AG09309 (cell line): ENCODE results near the gene TTLL9.

Source experiments
- DNase-seq: peaks from one replicate; pipeline ENCODE4 v3.0.0-alpha.2; 2010; ENCODE audit warnings: low read depth
- H3K4me3 ChIP-seq: 2 replicates; pipeline ENCODE4 v1.5.1; 2011; ENCODE audit warnings: mild to moderate bottlenecking, low read depth, low read length, moderate library complexity; ENCODE audit not compliant: control insufficient read depth
- CTCF ChIP-seq: IDR thresholded peaks from 2 replicates; pipeline ENCODE4 v1.5.1; 2011; ENCODE audit warnings: mild to moderate bottlenecking, low read depth, low read length, inconsistent platforms; ENCODE audit not compliant: insufficient read depth, control insufficient read depth; ENCODE audit errors: missing control alignments

The TTLL9 gene

GRCh38 chr20:31843288-31843687 is 27.1 kb upstream of the TTLL9 start:
- DNase-seq, result no peak
- no peak for TF ChIP-seq CTCF
- H3K4me3 ChIP-seq, result no peak overlapping the region

GRCh38 chr20:31843881-31844280 is 26.6 kb upstream of the TTLL9 start:
- no peak for DNase-seq
- no peak overlapping the region for H3K4me3 ChIP-seq
- no peak for TF ChIP-seq CTCF

- TF ChIP-seq CTCF, result no peak
- no peak for DNase-seq
- H3K4me3 ChIP-seq, result no peak overlapping the region
Measured at GRCh38 chr20:31844737-31845299, 25.6 kb upstream of the TTLL9 start.

- DNase-seq, result no peak
- H3K4me3 ChIP-seq, result no peak within 1 kb of the TSS
- TF ChIP-seq CTCF, result no peak
Measured at GRCh38 chr20:31845300-31845863, 25.1 kb upstream of the TTLL9 start, which contains the start of gene FOXS1. Gene FOXS1 (minus strand): TSS chr20:31845604. CDS start chr20:31845542, 62 bp downstream.

GRCh38 chr20:31846793-31847138 is 23.7 kb upstream of the TTLL9 start:
- no peak overlapping the region for H3K4me3 ChIP-seq
- no peak for TF ChIP-seq CTCF

GRCh38 chr20:31848088-31848999 is 22.1 kb upstream of the TTLL9 start:
- DNase-seq, result no peak
- no peak overlapping the region for H3K4me3 ChIP-seq
- TF ChIP-seq CTCF, result no peak

More at GRCh38 chr20:31846793-31847138, 23.7 kb upstream of the TTLL9 start:
- DNase-seq, result no peak
